Uterus (tissue), 2 donors: ENCODE data around the gene PSMB10.
"Not testable (repeated sequence)": the region's sequence is repeated elsewhere in the genome, so short reads cannot be mapped to it uniquely, and the experiment has no call there.

Experiments
- POLR2A ChIP-seq, 2 donors: fragments of 450-650 bp; IDR thresholded peaks; one replicate each; pipeline ENCODE4 v1.6.1; 2016; ENCODE audit warnings: antibody characterized with exemption in 2 of 2, mild to moderate bottlenecking in 1 of 2, moderate library complexity in 1 of 2
- TF ChIP-seq, protein P1 (sequence below), 4 experiments: fragments of 200-600 bp in 2 of 4; fragments of 450-650 bp in 2 of 4; sonication (generic) in 2 of 4; IDR thresholded peaks; one replicate each; pipeline ENCODE4 v1.5.1; 2016 to 2019; ENCODE audit warnings: antibody characterized with exemption in 4 of 4, mild to moderate bottlenecking in 2 of 4, moderate library complexity in 1 of 4

DNA sequence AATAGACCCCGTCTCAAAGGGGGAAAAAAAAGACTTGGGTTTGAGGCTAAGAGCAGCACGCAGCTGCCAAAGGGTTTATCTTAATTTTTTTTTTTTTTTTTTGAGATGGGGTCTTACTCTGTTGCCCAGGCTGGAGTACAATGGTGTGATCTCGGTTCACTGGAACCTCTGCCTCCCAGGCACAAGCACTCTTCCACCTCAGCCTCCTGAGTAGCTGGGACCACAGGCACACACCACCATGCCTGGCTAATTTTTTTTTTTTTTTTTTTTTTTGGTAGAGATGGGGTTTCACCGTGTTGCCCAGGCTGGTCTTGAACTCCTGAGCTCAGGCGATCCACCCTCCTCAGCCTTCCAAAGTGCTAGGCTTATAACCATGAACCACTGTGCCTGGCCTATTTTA is 1.1 kb upstream of the PSMB10 start:
- TF ChIP-seq, protein P1, sequence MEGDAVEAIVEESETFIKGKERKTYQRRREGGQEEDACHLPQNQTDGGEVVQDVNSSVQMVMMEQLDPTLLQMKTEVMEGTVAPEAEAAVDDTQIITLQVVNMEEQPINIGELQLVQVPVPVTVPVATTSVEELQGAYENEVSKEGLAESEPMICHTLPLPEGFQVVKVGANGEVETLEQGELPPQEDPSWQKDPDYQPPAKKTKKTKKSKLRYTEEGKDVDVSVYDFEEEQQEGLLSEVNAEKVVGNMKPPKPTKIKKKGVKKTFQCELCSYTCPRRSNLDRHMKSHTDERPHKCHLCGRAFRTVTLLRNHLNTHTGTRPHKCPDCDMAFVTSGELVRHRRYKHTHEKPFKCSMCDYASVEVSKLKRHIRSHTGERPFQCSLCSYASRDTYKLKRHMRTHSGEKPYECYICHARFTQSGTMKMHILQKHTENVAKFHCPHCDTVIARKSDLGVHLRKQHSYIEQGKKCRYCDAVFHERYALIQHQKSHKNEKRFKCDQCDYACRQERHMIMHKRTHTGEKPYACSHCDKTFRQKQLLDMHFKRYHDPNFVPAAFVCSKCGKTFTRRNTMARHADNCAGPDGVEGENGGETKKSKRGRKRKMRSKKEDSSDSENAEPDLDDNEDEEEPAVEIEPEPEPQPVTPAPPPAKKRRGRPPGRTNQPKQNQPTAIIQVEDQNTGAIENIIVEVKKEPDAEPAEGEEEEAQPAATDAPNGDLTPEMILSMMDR (IDR thresholded peaks at IDR 0.05), result not testable (repeated sequence)
- not testable (repeated sequence) for TF ChIP-seq POLR2A (IDR thresholded peaks at IDR 0.05)
